KOPT-K1 (cell line): Measurements from ENCODE around the gene COPS7A.
"Not testable (repeated sequence)": the region's sequence is repeated elsewhere in the genome, so short reads cannot be mapped to it uniquely, and the experiment has no call there.

Experiments used
- H3K27ac ChIP-seq: fragments of 200-600 bp; sonication (generic); 2 replicates; pipeline ENCODE4 v1.5.1; 2016; ENCODE audit warnings: antibody characterized with exemption, mild to moderate bottlenecking, low read depth, low read length; ENCODE audit not compliant: poor library complexity, severe bottlenecking
- H3K36me3 ChIP-seq: fragments of 200-600 bp; sonication (generic); 2 replicates; pipeline ENCODE4 v1.5.1; 2017; ENCODE audit warnings: antibody characterized with exemption, mild to moderate bottlenecking, low read length, moderate library complexity; ENCODE audit not compliant: insufficient read depth
- H3K9me3 ChIP-seq: fragments of 200-600 bp; sonication (generic); 2 replicates; pipeline ENCODE4 v1.5.1; 2017; ENCODE audit warnings: antibody characterized with exemption, low read length, mild to moderate bottlenecking; ENCODE audit not compliant: insufficient read depth, poor library complexity, severe bottlenecking

Gene COPS7A

DNA sequence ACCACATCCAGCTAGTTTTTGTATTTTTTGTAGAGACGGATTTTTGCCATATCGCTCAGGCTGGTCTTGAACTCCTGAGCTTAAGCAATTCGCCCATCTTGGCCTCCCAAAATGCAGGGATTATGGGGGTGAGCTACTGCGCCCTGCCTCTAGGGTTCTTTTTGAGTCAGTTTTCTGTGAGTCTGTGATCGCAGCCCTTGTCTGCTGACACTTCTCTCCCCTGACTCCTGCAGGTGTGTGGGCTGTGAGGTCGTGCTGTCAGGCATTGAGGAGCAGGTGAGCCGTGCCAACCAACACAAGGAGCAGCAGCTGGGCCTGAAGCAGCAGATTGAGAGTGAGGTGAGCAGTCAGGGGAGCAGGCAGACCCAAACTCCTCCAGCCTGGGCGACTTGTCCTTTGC, 6.3 kb downstream of the COPS7A start:
- H3K36me3 ChIP-seq = peaks cover 57% of the 10 kb centered on the region
- no peak overlapping the region for H3K27ac ChIP-seq
- no peaks in the 10 kb centered on the region for H3K9me3 ChIP-seq

DNA sequence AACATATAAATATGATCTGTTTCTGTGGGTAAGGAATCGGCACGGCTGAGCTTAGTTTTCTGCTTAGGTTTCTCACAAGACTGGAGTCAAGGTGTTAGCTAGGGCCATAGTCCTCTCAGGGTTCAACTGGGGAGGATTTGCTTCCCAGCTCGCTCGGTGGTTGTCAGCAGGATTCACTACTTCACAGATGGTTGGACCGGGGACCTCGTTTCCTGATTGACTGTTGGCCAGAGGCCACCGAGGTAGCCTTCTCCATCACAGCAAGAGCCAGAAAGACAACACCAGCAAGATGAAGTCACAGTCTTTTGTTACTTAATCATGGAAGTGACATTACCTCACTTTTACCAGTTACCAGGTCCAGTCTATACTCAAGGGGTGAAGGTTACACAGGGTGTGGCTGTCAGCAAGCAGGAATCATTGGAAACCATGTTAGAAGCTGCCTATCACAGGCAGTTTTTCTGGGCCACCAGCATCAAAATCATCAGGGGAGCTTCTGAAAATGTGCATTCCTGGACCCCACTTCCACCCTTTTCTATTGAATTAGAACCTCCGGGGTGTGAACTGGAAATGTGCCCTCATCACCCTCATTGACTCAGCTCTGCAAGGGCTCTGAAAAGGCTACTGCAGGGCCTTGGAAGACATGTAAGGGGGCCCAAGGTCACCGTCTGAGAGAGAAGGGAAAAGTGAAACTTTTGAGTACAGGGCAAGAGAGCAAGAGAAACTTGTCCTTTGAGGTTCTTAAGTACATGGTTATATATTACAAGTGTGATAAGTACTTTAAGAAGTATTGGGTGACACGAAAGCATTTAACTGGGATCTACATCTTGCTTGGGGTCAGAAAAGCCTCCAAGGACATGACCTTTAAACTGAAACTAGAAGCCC, 10.9 kb downstream of the COPS7A start:
- Histone ChIP-seq H3K36me3 (peaks cover 32% of the 10 kb centered on the region), H3K9me3 (no peaks in the 10 kb centered on the region), H3K27ac (no peak overlapping the region)

DNA sequence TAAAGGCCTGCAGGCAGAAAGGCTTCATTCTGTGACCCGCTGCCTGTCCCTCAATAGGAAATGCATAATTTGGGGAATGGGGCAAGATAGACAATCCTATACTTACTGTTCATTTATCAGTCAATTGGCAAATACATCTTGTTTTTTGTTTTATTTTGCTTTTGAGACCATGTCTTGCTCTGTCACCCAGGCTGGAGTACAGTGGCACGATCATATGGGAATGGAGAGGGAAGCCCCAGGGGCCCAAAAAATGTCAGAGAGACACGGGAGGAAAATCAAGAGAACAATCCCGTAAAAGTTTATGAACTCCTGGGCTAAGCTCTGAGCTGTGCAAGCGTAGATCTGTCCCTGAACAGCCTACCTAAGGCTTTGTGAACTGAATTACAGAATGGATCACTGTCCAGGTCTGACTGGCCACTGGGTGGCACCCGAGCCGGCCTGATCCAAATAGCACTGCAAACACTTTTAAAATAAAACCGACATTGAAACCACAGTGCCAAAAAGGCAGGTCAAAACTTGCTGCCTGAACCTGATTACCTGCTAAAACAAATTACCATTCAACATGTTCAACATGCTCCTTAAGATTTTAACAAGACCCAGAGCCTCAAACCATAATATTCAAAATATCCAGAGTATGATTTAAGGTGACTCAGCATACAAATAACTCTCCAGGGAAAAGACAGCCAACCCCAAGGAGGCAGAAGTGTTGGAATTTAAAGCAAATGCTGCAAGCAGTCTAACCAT, 11.8 kb downstream of the COPS7A start:
- H3K9me3 ChIP-seq = no peaks in the 10 kb centered on the region
- H3K36me3 ChIP-seq = peaks cover 23% of the 10 kb centered on the region
- H3K27ac ChIP-seq = no peak overlapping the region

DNA sequence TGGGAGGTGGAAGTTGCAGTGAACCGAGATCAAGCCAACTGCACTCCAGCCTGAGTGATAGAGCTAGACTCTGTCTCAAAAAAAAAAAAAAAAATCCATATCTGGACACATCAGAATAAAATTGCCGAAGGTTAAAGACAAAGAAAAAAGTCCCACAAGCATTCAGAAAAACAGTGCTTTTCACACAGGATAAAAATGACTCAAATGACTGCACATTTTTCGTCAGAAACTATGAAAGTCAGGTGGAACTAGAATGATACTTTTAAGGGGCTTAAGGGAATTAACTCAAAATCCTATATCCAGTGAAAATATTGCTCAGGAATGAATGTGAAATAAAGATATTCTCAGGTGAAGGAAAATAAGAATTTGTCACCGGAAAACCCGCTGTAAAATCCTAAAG, 12.9 kb downstream of the COPS7A start:
- H3K9me3 ChIP-seq = no peaks in the 10 kb centered on the region
- H3K27ac ChIP-seq = no peak overlapping the region
- H3K36me3 ChIP-seq = peaks cover 14% of the 10 kb centered on the region; the same call in 1 of the 2 replicates

DNA sequence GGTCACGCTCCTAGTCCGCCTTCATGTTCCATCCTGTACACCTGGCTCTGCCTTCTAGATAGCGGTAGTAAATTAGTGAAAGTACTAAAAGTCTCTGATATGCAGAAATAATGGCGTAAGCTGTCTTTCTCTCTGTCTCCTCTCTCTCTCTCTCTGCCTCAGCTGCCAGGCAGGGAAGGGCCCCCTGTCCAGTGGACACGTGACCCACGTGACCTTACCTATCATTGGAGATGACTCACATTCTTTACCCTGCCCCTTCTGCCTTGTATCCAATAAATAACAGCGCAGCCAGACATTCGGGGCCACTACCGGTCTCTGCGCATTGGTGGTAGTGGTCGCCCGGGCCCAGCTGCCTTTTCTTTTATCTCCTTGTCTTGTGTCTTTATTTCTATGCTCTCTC, 18.2 kb downstream of the COPS7A start:
- H3K9me3 ChIP-seq, H3K27ac ChIP-seq: not testable (repeated sequence)
- peaks cover 19% of the 10 kb centered on the region for H3K36me3 ChIP-seq

DNA sequence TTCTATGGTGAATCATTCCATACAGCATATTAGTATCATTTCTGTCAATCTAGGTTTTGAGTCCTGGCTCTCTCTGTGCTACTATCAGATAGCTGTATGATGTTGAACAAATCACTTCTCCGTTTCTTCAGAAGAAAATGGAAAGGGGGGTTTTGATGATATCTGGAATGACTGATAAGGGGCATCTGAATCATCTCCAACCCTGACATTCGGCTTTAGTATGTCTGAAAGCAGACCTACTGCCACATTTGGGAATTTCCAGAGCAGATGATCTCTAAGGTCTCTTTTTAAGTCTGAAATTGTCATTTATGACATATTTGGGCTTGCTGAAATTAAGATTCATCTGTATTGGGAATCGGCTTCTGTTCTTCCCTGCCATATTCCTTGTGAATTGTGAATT, 19.0 kb downstream of the COPS7A start:
- H3K27ac ChIP-seq = no peak overlapping the region
- no peaks in the 10 kb centered on the region for H3K9me3 ChIP-seq
- peaks cover 26% of the 10 kb centered on the region for H3K36me3 ChIP-seq

DNA sequence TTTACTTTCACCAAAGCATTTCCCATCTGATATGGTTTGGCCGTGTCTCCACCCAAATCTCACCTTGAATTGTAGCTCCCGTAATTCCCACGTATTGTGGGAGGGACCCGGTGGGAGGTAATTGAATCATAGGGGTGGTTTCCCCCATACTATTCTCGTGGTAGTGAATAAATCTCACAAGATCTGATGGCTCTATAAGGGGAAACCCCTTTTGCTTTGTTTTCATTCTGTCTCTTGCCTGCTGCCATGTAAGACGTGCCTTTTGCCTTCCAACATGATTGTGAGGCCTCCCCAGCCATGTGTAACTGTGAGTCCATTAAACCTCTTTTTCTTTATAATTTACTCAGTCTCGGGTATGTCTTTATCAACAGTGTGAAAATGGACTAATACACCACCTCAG, 19.5 kb downstream of the COPS7A start:
- not testable (repeated sequence) for H3K27ac ChIP-seq, H3K9me3 ChIP-seq
- peaks cover 31% of the 10 kb centered on the region for H3K36me3 ChIP-seq

DNA sequence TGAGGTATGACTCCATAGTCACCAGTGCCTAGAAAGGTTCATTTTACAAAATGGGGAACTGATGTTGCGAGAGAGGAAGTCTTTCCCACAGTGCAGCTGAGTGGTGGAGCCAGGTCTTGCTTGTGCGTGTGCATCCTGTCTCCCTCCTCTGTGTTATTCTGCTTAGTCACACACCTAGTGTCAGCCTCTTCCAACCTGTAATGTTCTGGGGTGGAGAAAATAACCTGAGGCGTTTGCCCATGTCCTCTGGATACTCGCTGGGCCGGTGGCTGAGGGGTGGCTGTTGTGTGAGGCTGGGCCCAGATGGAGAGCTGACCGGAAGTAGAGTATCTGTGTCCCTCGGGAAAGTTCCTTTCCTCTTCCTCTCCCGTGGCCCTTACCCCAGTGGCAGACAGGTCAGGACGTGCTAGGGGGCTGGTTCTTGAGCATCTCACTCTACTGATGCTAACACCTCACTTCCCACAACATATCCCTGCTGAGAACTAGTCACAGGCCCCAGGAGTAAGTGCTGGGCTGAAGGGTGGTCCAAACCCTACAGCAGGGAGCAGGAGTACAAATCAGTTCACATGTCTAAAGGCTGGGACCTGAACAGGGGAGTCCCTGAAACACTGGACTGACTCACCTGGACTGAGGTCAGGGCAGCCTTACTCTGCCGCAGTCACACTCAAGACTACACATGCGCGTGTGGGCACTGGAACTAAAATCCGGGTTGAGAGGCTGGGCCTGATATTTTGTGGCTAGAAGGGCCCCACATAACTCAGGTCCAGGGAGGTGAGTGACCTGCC, 22.1 kb downstream of the COPS7A start:
- peaks cover 57% of the 10 kb centered on the region for H3K36me3 ChIP-seq
- no peak overlapping the region for H3K27ac ChIP-seq
- H3K9me3 ChIP-seq = no peaks in the 10 kb centered on the region

DNA sequence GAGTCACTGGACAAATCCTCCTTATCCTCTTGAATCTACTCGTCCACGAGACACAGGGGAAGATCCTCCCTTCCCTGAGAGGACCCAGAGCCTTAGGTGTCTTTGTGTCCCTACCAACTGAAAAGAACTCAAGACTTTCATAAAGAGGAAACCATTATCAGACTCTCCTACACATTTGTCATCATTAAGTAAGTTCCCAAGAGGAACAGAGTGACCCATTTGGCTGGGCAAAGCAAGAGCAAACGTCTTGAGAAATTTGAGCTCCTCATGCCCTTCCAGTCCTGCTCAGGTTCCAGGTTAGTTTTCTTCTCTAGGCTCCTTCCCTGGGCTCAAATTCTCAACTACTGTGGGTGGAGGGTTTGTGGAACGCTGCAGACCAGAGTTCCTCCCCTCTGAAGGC, 23.4 kb downstream of the COPS7A start:
- no peak overlapping the region for H3K27ac ChIP-seq
- H3K36me3 ChIP-seq = peaks cover 69% of the 10 kb centered on the region
- no peaks in the 10 kb centered on the region for H3K9me3 ChIP-seq

DNA sequence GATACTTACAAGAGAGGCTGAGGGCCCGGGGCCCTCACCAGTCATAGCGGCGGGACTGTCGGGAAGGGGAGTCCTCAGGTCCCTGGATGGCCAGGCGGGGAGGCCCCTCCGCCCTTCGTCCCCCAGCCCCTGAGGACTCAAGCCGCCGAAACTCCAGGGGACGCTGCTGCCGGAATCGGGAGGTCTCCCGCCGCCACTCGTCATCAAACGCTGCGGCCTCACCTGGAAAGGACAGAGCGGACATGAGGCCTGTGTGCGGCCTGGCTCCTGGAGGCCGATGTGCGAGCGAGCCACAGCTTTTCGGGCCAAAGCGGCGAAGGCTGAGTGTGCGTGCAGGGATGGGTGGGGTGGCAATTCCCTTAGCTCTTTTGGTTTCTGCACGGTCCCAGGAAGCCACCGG, 24.9 kb downstream of the COPS7A start:
- no peaks in the 10 kb centered on the region for H3K9me3 ChIP-seq
- peaks cover 69% of the 10 kb centered on the region for H3K36me3 ChIP-seq
- no peak overlapping the region for H3K27ac ChIP-seq

DNA sequence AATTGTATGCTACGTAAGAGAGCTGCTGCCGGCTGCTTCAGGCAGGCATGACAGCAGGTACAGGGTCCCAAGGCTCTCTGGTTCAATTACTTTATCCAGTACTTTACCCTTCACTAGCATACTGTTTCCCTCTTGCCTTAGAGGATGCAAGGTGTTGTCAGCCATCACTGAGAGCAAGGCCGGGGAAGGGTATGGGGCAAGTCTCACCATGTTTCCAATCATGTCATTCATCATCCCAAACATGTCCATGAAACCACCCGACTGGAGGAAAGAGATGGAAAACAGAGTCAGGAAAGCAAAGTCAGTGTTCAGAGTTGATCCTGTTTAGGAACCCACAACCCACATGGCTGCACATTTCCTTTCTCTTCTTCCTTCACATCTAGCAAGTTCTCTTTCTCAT, 26.7 kb downstream of the COPS7A start:
- Histone ChIP-seq H3K36me3 (peaks cover 66% of the 10 kb centered on the region), H3K27ac (no peak overlapping the region), H3K9me3 (no peaks in the 10 kb centered on the region)

DNA sequence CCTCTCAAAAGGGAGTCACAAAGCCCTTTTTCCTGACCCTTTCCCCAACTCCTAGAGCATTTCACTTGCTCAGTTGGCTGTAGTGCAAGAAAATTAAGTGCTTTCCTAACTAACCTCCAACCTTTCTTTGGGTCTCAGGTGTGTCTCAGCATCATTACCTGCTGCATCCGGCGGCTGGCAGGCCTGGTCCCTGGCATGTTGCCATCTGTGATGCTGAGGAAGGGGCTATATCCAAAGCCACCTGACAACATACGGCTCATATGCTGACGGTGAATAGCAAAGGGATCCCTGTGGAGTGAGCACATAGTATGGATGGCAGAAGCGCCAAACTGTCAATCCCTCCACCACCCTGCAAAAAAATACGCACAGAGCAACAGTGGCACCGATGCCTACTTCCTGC, 27.9 kb downstream of the COPS7A start:
- H3K9me3 ChIP-seq = no peaks in the 10 kb centered on the region
- H3K27ac ChIP-seq = no peak overlapping the region
- H3K36me3 ChIP-seq = peaks cover 53% of the 10 kb centered on the region

DNA sequence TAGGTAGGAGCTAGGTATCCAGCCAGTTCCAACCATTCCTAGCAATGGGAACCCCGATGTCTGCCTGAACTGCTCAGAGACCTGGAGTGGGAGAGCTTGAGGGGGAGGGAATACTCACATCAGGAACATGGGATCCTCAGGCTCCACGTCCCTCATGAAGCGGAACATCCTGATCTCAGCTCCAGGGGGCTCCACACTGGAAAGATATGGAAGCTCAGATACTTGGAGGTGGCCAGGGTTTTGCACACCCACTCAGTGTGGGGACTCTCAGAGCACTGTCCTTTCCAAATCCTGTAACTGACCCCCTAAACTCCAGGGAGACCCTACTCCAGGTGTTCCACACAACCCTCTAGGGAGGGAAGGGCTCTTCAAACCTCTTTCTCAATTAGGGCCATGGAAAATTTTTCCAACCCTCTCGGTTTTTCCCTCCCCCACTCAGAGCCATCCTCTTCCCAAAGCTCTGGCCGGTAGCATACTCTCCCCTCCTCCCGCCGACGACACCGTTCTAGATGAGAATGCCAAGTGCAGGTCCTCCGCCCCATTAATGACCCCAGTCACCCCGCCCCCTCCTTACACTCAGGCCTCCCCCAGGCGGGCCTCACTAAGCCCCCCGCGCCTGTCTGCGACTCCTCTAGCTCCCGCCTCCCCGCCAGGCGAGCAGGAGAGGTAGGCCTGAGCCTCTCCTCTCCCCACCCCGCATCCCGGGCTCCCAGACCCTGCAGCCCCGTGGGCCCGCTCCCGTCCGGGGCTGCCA, 28.5 kb downstream of the COPS7A start:
- H3K36me3 ChIP-seq = peaks cover 47% of the 10 kb centered on the region
- H3K9me3 ChIP-seq = no peaks in the 10 kb centered on the region
- peak overlapping the region; percentile 81 for H3K27ac ChIP-seq

DNA sequence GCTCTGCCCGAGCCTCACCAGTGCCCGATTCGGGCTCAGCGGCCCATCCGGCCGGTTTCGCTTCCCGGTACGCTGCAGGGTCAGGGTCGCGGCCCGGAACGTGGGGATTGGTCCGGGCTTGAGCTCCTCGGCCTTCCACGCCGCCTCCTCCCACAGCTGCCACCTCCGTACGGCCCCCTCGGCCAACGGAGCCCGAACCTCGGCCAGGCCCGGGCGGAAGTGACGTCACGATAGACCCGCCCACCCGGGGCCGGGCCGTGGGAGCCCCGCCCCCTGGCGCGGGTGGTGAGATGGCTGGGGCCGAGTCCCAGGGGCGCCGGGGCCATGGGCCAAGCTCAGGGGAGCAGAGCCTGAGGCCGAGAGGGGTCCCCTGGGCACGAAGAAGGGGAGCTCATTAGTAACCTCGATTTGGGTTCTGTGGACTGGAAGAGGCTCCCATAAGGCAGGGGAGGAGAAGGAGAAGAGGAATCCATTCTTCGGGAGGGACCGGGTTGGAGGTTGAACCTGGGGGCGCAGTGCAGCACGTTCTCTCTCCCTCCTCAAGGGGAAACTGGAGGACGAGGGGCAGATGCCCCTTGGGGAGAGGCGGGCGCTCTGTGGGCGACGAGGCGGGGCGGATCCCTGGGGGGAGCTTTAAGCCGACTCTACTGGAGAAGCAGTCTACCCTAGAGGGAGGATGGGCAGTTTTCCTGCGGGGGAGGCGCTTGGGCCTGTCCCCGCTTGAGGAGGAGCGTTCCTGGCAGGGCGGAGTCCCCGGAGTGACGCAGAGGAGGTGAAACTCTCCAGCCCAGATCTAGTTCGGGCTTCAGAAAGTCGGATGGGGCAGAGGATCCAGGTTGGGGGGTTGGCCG, 29.3 kb downstream of the COPS7A start, which contains the start of gene MLF2:
TSS of gene MLF2 (minus strand) at position 221 of the 851 bp plus-strand sequence. CDS start 807 bp downstream, outside the sequence.
- peak within 1 kb of the TSS; percentile 81 for H3K27ac ChIP-seq
- H3K36me3 ChIP-seq = peaks cover 39% of the 10 kb centered on the region
- no peaks in the 10 kb centered on the region for H3K9me3 ChIP-seq
